ENCODE data around the gene OLFML1. TPM values are rescaled to one million over a fixed set of nuclear protein-coding genes. Genes with fewer than 3 reads are reported as not detected.

Gene OLFML1
- total RNA-seq, 1 donor from 2014 or later = 10.7 TPM

- H3K27ac ChIP-seq = no peak overlapping the region
- DNase-seq (ENCODE audit: low spot score in 2 of 2) = no peak
- no peak for TF ChIP-seq CTCF (IDR thresholded peaks at IDR 0.05)
- H3K36me3 ChIP-seq = no peaks in the 10 kb centered on the region
- intact Hi-C loops (cut with DNase I) = no loop called here
- no peaks in the 10 kb centered on the region for H3K27me3 ChIP-seq
- peaks cover 0 to 2% of the 10 kb centered on the region in 2 donors for H3K4me1 ChIP-seq
- H3K4me3 ChIP-seq = no peak overlapping the region
- H3K9me3 ChIP-seq = no peaks in the 10 kb centered on the region
Measured at GRCh38 chr11:7523416-7524210, 38.3 kb downstream of the OLFML1 start.

- no peaks in the 10 kb centered on the region for H3K36me3 ChIP-seq
- peaks cover 0 to 2% of the 10 kb centered on the region in 2 donors for H3K4me1 ChIP-seq
- no peaks in the 10 kb centered on the region for H3K27me3 ChIP-seq
- no peak for DNase-seq (ENCODE audit: low spot score in 2 of 2)
- H3K4me3 ChIP-seq = no peak overlapping the region
- no peak for TF ChIP-seq CTCF (IDR thresholded peaks at IDR 0.05)
- intact Hi-C loops (cut with DNase I) = no loop called here
- no peak overlapping the region for H3K27ac ChIP-seq
- H3K9me3 ChIP-seq = no peaks in the 10 kb centered on the region
Measured at GRCh38 chr11:7524462-7525235, 39.3 kb downstream of the OLFML1 start.

GRCh38 chr11:7525424-7525823 is 40.1 kb downstream of the OLFML1 start:
- Histone ChIP-seq H3K4me1 (peaks cover 0 to 2% of the 10 kb centered on the region in 2 donors), H3K27me3 (no peaks in the 10 kb centered on the region), H3K27ac (no peak overlapping the region), H3K9me3 (no peaks in the 10 kb centered on the region), H3K4me3 (no peak overlapping the region), H3K36me3 (no peaks in the 10 kb centered on the region)
- intact Hi-C loops (cut with DNase I) = no loop called here
- TF ChIP-seq CTCF (IDR thresholded peaks at IDR 0.05) = no peak
- no peak for DNase-seq (ENCODE audit: low spot score in 2 of 2)

- TF ChIP-seq CTCF (IDR thresholded peaks at IDR 0.05) = no peak
- no peak overlapping the region for H3K4me3 ChIP-seq
- H3K36me3 ChIP-seq = no peaks in the 10 kb centered on the region
- intact Hi-C loops (cut with DNase I) = no loop called here
- no peaks in the 10 kb centered on the region for H3K9me3 ChIP-seq
- H3K27me3 ChIP-seq = no peaks in the 10 kb centered on the region
- no peak for DNase-seq (ENCODE audit: low spot score in 2 of 2)
- no peak overlapping the region for H3K27ac ChIP-seq
- H3K4me1 ChIP-seq = peaks cover 0 to 2% of the 10 kb centered on the region in 2 donors
Measured at GRCh38 chr11:7527029-7527428, 41.7 kb downstream of the OLFML1 start.

GRCh38 chr11:7528514-7529049 is 43.3 kb downstream of the OLFML1 start:
- no peak for DNase-seq (ENCODE audit: low spot score in 2 of 2)
- Histone ChIP-seq H3K36me3 (no peaks in the 10 kb centered on the region), H3K9me3 (no peaks in the 10 kb centered on the region), H3K27ac (no peak overlapping the region), H3K4me3 (no peak overlapping the region), H3K27me3 (no peaks in the 10 kb centered on the region), H3K4me1 (peaks cover 0 to 2% of the 10 kb centered on the region in 2 donors)
- TF ChIP-seq CTCF (IDR thresholded peaks at IDR 0.05) = no peak
- intact Hi-C loops (cut with DNase I) = no loop called here
